WTC11 (cell line): ENCODE results near the gene KLHL8.

ENCODE experiments used
- ATF3 ChIP-seq: sonication (generic); formaldehyde crosslinking; conservative IDR thresholded peaks from 2 replicates; pipeline ENCODE4 v1.8.1; 2022; ENCODE audit warnings: mild to moderate bottlenecking, missing genetic modification reagents
- ATF6 ChIP-seq: sonication (generic); formaldehyde crosslinking; IDR thresholded peaks from 2 replicates; pipeline ENCODE4 v1.8.1; 2023; ENCODE audit warnings: mild to moderate bottlenecking, missing genetic modification reagents
- CTCF ChIP-seq: fragments of 200-600 bp; IDR thresholded peaks from 2 replicates; pipeline ENCODE4 v1.8.0; 2022; ENCODE audit warnings: antibody characterized with exemption
- E2F1 ChIP-seq: sonication (generic); formaldehyde crosslinking; IDR thresholded peaks from 2 replicates; pipeline ENCODE4 v1.8.0; 2022; ENCODE audit warnings: mild to moderate bottlenecking, missing genetic modification reagents
- ETV6 ChIP-seq: sonication (generic); formaldehyde crosslinking; IDR thresholded peaks from 2 replicates; pipeline ENCODE4 v1.8.1; 2022; ENCODE audit warnings: mild to moderate bottlenecking, missing genetic modification reagents
- JUN ChIP-seq: sonication (generic); formaldehyde crosslinking; IDR thresholded peaks from 2 replicates; pipeline ENCODE4 v1.8.0; 2023; ENCODE audit warnings: mild to moderate bottlenecking, missing genetic modification reagents
- MAX ChIP-seq: sonication (generic); formaldehyde crosslinking; IDR thresholded peaks from 2 replicates; pipeline ENCODE4 v1.8.0; 2022; ENCODE audit warnings: mild to moderate bottlenecking, missing genetic modification reagents
- NR2C2 ChIP-seq: sonication (generic); formaldehyde crosslinking; IDR thresholded peaks from 2 replicates; pipeline ENCODE4 v1.8.0; 2022; ENCODE audit warnings: mild to moderate bottlenecking, missing genetic modification reagents
- SP1 ChIP-seq: sonication (generic); formaldehyde crosslinking; conservative IDR thresholded peaks from 2 replicates; pipeline ENCODE4 v1.8.1; 2022; ENCODE audit warnings: missing genetic modification reagents
- TP53 ChIP-seq: sonication (generic); formaldehyde crosslinking; IDR thresholded peaks from 2 replicates; pipeline ENCODE4 v1.8.1; 2023; ENCODE audit warnings: mild to moderate bottlenecking, missing genetic modification reagents
- USF2 ChIP-seq: sonication (generic); formaldehyde crosslinking; IDR thresholded peaks from 2 replicates; pipeline ENCODE4 v1.8.1; 2023; ENCODE audit warnings: mild to moderate bottlenecking, missing genetic modification reagents, moderate library complexity
- ZNF219 ChIP-seq: sonication (generic); formaldehyde crosslinking; IDR thresholded peaks from 2 replicates; pipeline ENCODE4 v1.8.0; 2023; ENCODE audit warnings: missing genetic modification reagents, mild to moderate bottlenecking, borderline replicate concordance

- TF ChIP-seq SP1 (CRISPR knock-in tag), result no peak
- TF ChIP-seq CTCF, result no peak
- TF ChIP-seq ATF3 (CRISPR knock-in tag), result no peak
- TF ChIP-seq USF2, result no peak
- TF ChIP-seq TP53, result no peak
- TF ChIP-seq MAX (CRISPR knock-in tag), result no peak
- TF ChIP-seq JUN, result no peak
- TF ChIP-seq ZNF219 (CRISPR knock-in tag), result no peak
- no peak for TF ChIP-seq ATF6
- no peak for TF ChIP-seq NR2C2 (CRISPR knock-in tag)
- no peak for TF ChIP-seq E2F1 (CRISPR knock-in tag)
- no peak for TF ChIP-seq ETV6 (CRISPR knock-in tag)
Observed at GRCh38 chr4:87117732-87118075, 102.7 kb downstream of the KLHL8 start.
